Cardiac septum (tissue), 1 donor: ENCODE results near the gene ELL. TPM values are rescaled to one million over a fixed set of nuclear protein-coding genes. Genes with fewer than 3 reads are reported as not detected.

ENCODE experiments used
- DNase-seq: peaks from one replicate; pipeline ENCODE4 v3.0.0-alpha.2; 2020; ENCODE audit warnings: low spot score
- intact Hi-C: fragments of 100-400 bp; cut with DNase I; formaldehyde crosslinking; loops from one replicate; pipeline ENCODE4 v1.14.0; 2022
- total RNA-seq: library from RNA; stranded (reverse); fragmentation: NEBNext Ultra II Directional; extraction: Animal tissue kit (Norgen Biotek cat#: 25700); gene quantifications from one replicate; pipeline ENCODE4 v1.2.1, GENCODE V29; 2021
- donor health status: DM: no; HTN: no; CAD: no.

The ELL gene
- total RNA-seq, 1 donor from 2014 or later, result 9.9 TPM

- no peak for DNase-seq
Observed at GRCh38 chr19:18507727-18508440, 14.0 kb downstream of the ELL start.

GRCh38 chr19:18507021-18507726 is 14.7 kb downstream of the ELL start:
- DNase-seq, result no peak
- intact Hi-C loops, result loop anchor here (5.0 kb wide), 1 partner anchor 40 kb away; no protein-coding TSS in a partner anchor

More at GRCh38 chr19:18507727-18508440, 14.0 kb downstream of the ELL start:
- intact Hi-C loops, result loop anchor here (5.0 kb wide), 1 partner anchor 41 kb away; no protein-coding TSS in a partner anchor

- DNase-seq, result no peak
- intact Hi-C loops, result loop anchor here (5.0 kb wide), 1 partner anchor 39 kb away; no protein-coding TSS in a partner anchor
Observed at GRCh38 chr19:18506101-18506930, 15.6 kb downstream of the ELL start.

GRCh38 chr19:18504886-18505610 is 16.8 kb downstream of the ELL start:
- intact Hi-C loops, result loop anchor here (5.0 kb wide), 1 partner anchor 38 kb away; no protein-coding TSS in a partner anchor
- DNase-seq, result no peak

GRCh38 chr19:18503971-18504885 is 17.6 kb downstream of the ELL start:
- intact Hi-C loops, result no loop called here
- no peak for DNase-seq

GRCh38 chr19:18503337-18503970 is 18.4 kb downstream of the ELL start:
- intact Hi-C loops, result no loop called here
- DNase-seq, result no peak

GRCh38 chr19:18502638-18503294 is 19.1 kb downstream of the ELL start:
- intact Hi-C loops, result no loop called here
- DNase-seq, result no peak

- intact Hi-C loops, result no loop called here
- DNase-seq, result no peak
Observed at GRCh38 chr19:18502246-18502637, 19.6 kb downstream of the ELL start.

GRCh38 chr19:18501832-18502231 is 20.0 kb downstream of the ELL start:
- no peak for DNase-seq
- intact Hi-C loops, result no loop called here

GRCh38 chr19:18501351-18501750 is 20.5 kb downstream of the ELL start:
- no peak for DNase-seq
- intact Hi-C loops, result no loop called here

- DNase-seq, result no peak
- intact Hi-C loops, result no loop called here
Observed at GRCh38 chr19:18500799-18501198, 21.1 kb downstream of the ELL start.

- intact Hi-C loops, result no loop called here
Observed at GRCh38 chr19:18500376-18500775, 21.5 kb downstream of the ELL start.

GRCh38 chr19:18499055-18499775 is 22.7 kb downstream of the ELL start:
- intact Hi-C loops, result no loop called here
- no peak for DNase-seq

More at GRCh38 chr19:18500376-18500775, 21.5 kb downstream of the ELL start:
- no peak for DNase-seq

GRCh38 chr19:18496980-18497256 is 25.0 kb downstream of the ELL start:
- intact Hi-C loops, result no loop called here
- no peak for DNase-seq

GRCh38 chr19:18496167-18496979 is 25.5 kb downstream of the ELL start:
- intact Hi-C loops, result no loop called here
- no peak for DNase-seq

- DNase-seq, result no peak
- intact Hi-C loops, result no loop called here
Observed at GRCh38 chr19:18495204-18495911, 26.5 kb downstream of the ELL start.
